22Rv1 (cell line): ENCODE results near the gene VEGFC.

ENCODE experiments used
- CTCF ChIP-seq: fragments of 450-650 bp; IDR thresholded peaks from 2 replicates; pipeline ENCODE4 v1.5.1; 2017; ENCODE audit warnings: mild to moderate bottlenecking
- ZFX ChIP-seq: fragments of 450-650 bp; IDR thresholded peaks from 2 replicates; pipeline ENCODE4 v1.6.1; 2017; ENCODE audit warnings: antibody characterized with exemption, borderline replicate concordance

GRCh38 chr4:176769514-176769913, 23.2 kb downstream of the VEGFC start:
- TF ChIP-seq CTCF (no peak), ZFX (no peak)
